GM12878 (cell line): ENCODE measurements around the gene MMEL1. TPM values are rescaled to one million over a fixed set of nuclear protein-coding genes. Genes with fewer than 3 reads are reported as not detected.

Experiments
- ATAC-seq: fragments of 200-7000 bp; cut with Tn5 transposase; 3 replicates; pipeline ENCODE4 v1.9.1; 2020; ENCODE audit warnings: mild to moderate bottlenecking, moderate library complexity
- BruUV-seq: library from RNA; stranded (reverse); fragments of 400-500 nt; replicated peaks from 2 replicates; lab custom pipeline; 2021; lab: Mats Ljungman, UMichigan
- CTCF ChIA-PET: fragments of 300-600 bp; sonication (Branson Sonifier 250); formaldehyde crosslinking; extraction: SDS; loops from one replicate; lab custom pipeline; 2021; ENCODE audit warnings: inconsistent platforms; lab: Yijun Ruan, JAX
- POLR2A ChIA-PET: fragments of 350-600 bp; formaldehyde crosslinking; extraction: SDS; loops from one replicate; lab custom pipeline; 2021; ENCODE audit warnings: inconsistent platforms; lab: Charles Lee
- RAD21 ChIA-PET: fragments of 300-600 bp; sonication (Branson Sonifier 250); formaldehyde crosslinking; loops from one replicate; lab custom pipeline; 2023; ENCODE audit warnings: antibody characterized with exemption; ENCODE audit not compliant: unreplicated experiment; lab: Charles Lee
- SMC1A ChIA-PET: fragments of 300-600 bp; sonication (Branson Sonifier 250); formaldehyde crosslinking; loops from one replicate; lab custom pipeline; 2023; ENCODE audit not compliant: unreplicated experiment, uncharacterized antibody; lab: Charles Lee
- DNase-seq: peaks from one replicate; pipeline ENCODE4 v3.0.0-alpha.2; 2011; ENCODE audit warnings: low read depth, low spot score
- FAIRE-seq: peaks from 3 replicates; lab custom pipeline; 2011; peaks lifted over from hg19 to GRCh38; lab: Jason Lieb, UNC
- H2AFZ ChIP-seq: 2 replicates; pipeline ENCODE4 v1.6.0; 2011; ENCODE audit warnings: low read depth, low read length, control low read depth; ENCODE audit not compliant: control insufficient read depth
- H3K27ac ChIP-seq: 2 replicates; pipeline ENCODE4 v1.5.1; 2011; ENCODE audit warnings: control low read depth; ENCODE audit not compliant: control insufficient read depth, insufficient read depth
- H3K27me3 ChIP-seq, 2 experiments: replicated peaks in 1 of 2; 2 replicates each; pipeline versions ENCODE4 v1.6.0 to v1.6.1; 2011; ENCODE audit warnings: low read length in 1 of 2; ENCODE audit not compliant: control insufficient read depth in 2 of 2, insufficient read depth in 2 of 2
- H3K36me3 ChIP-seq, 2 experiments: 2 replicates each; pipeline ENCODE4 v1.5.1; 2011; ENCODE audit warnings: low read length in 1 of 2; ENCODE audit not compliant: control insufficient read depth in 2 of 2, insufficient read depth in 2 of 2
- H3K4me1 ChIP-seq: 2 replicates; pipeline ENCODE4 v1.6.1; 2011; ENCODE audit warnings: mild to moderate bottlenecking, low read length, moderate library complexity, mixed read lengths; ENCODE audit not compliant: control insufficient read depth, insufficient read depth
- H3K4me2 ChIP-seq: 2 replicates; pipeline ENCODE4 v1.6.0; 2011; ENCODE audit warnings: control low read depth; ENCODE audit not compliant: control insufficient read depth, insufficient read depth
- H3K4me3 ChIP-seq: fragments of 200-600 bp; sonication (generic); 2 replicates; pipeline ENCODE4 v1.5.1; 2016
- H3K79me2 ChIP-seq: 2 replicates; pipeline ENCODE4 v1.6.0; 2011; ENCODE audit warnings: low read length; ENCODE audit not compliant: control insufficient read depth, insufficient read depth
- H3K9ac ChIP-seq: 2 replicates; pipeline ENCODE4 v1.8.0; 2011; ENCODE audit warnings: low read length, control low read depth, mixed read lengths; ENCODE audit not compliant: control insufficient read depth, insufficient read depth
- H3K9me3 ChIP-seq: replicated peaks from 3 replicates; pipeline ENCODE4 v1.5.1; 2011; ENCODE audit warnings: mild to moderate bottlenecking, low read length; ENCODE audit not compliant: control insufficient read depth, insufficient read depth
- H4K20me1 ChIP-seq: 2 replicates; pipeline ENCODE4 v1.6.0; 2011; ENCODE audit not compliant: control insufficient read depth, insufficient read depth
- DPF2 ChIP-seq: fragments of 450-650 bp; IDR thresholded peaks from 2 replicates; pipeline ENCODE4 v1.6.1; 2017; ENCODE audit warnings: mild to moderate bottlenecking
- GATAD2B ChIP-seq: fragments of 450-650 bp; conservative IDR thresholded peaks from 2 replicates; pipeline ENCODE4 v1.6.1; 2017; ENCODE audit warnings: low read depth, mild to moderate bottlenecking, moderate library complexity
- JUND ChIP-seq: IDR thresholded peaks from 2 replicates; pipeline ENCODE4 v1.6.1; 2012; ENCODE audit warnings: low read depth, mild to moderate bottlenecking, low read length, improper control_type of control experiment, moderate library complexity
- KDM1A ChIP-seq: fragments of 200-600 bp; sonication (generic); IDR thresholded peaks from 2 replicates; pipeline ENCODE4 v1.6.1; 2016; ENCODE audit warnings: borderline replicate concordance
- NFYB ChIP-seq: IDR thresholded peaks from 2 replicates; pipeline ENCODE4 v1.6.1; 2011; ENCODE audit warnings: low read depth, mild to moderate bottlenecking, low read length, improper control_type of control experiment, moderate library complexity; ENCODE audit not compliant: insufficient read depth
- NR2F1 ChIP-seq: fragments of 450-650 bp; conservative IDR thresholded peaks from 2 replicates; pipeline ENCODE4 v1.6.1; 2017; ENCODE audit warnings: mild to moderate bottlenecking
- PAX5 ChIP-seq: IDR thresholded peaks from 2 replicates; pipeline ENCODE4 v1.6.1; 2011; ENCODE audit warnings: low read depth, low read length, borderline replicate concordance
- POU2F2 ChIP-seq: IDR thresholded peaks from 3 replicates; pipeline ENCODE4 v1.6.1; 2011; ENCODE audit warnings: low read depth, mild to moderate bottlenecking, low read length, borderline replicate concordance
- RUNX3 ChIP-seq: IDR thresholded peaks from 2 replicates; pipeline ENCODE4 v1.6.1; 2012; ENCODE audit warnings: low read length, inconsistent platforms
- SMAD1 ChIP-seq: fragments of 450-650 bp; IDR thresholded peaks from 2 replicates; pipeline ENCODE4 v1.6.1; 2018; ENCODE audit warnings: mild to moderate bottlenecking, low read depth; ENCODE audit not compliant: partially characterized antibody
- SUPT20H ChIP-seq: IDR thresholded peaks from 2 replicates; pipeline ENCODE4 v1.6.1; 2011; ENCODE audit warnings: low read depth, mild to moderate bottlenecking, low read length, moderate library complexity, borderline replicate concordance; ENCODE audit not compliant: control insufficient read depth
- WRNIP1 ChIP-seq: IDR thresholded peaks from 2 replicates; pipeline ENCODE4 v1.6.1; 2011; ENCODE audit warnings: low read depth, low read length, improper control_type of control experiment, borderline replicate concordance
- ZNF622 ChIP-seq: fragments of 450-650 bp; IDR thresholded peaks from 2 replicates; pipeline ENCODE4 v1.6.1; 2017; ENCODE audit warnings: mild to moderate bottlenecking, inconsistent platforms
- WGBS: methylation state at CpG from one replicate; pipeline ENCODE4 v1.1.6; 2016; ENCODE audit warnings: low lambda C conversion rate; ENCODE audit not compliant: insufficient replicate concordance, insufficient coverage; ENCODE audit errors: missing lambda C conversion rate; 5-methylcytosine and 5-hydroxymethylcytosine counted together
- in situ Hi-C: fragments of 300-500 bp; cut with MboI; formaldehyde crosslinking; loops from 9 replicates; pipeline ENCODE4 v1.14.3; 2018; ENCODE audit warnings: mixed read lengths
- intact Hi-C: fragments of 100-400 bp; cut with micrococcal nuclease; formaldehyde crosslinking; loops from one replicate; pipeline ENCODE4 v1.14.2; 2022; ENCODE audit not compliant: unreplicated experiment
- polyA plus RNA-seq, 11 experiments: library from polyadenylated mRNA; depleted of rRNA in 4 of 11; unstranded in 6 of 11; stranded (reverse) in 5 of 11; fragments of >200 nt; fragmentation: Nextera tagmentation in 4 of 11; fragmentation: Illumina TruSeq in 1 of 11; extraction: Ambion mirVana in 4 of 11; extraction: Trizol in 1 of 11; gene quantifications; 1 replicate in 1 of 11; 2 replicates in 10 of 11; pipeline versions ENCODE4 v1.2.1 to v1.2.3, GENCODE V29; 2011 to 2016; ENCODE audit warnings: inconsistent platforms in 2 of 11, missing spikeins in 2 of 11, low read depth in 1 of 11
- total RNA-seq, 4 experiments: library from RNA; depleted of rRNA in 3 of 4; stranded (reverse); fragments of >200 nt in 3 of 4; fragmentation: Illumina TruSeq in 1 of 4; extraction: Trizol in 1 of 4; gene quantifications; 2 replicates each; pipeline versions ENCODE4 v1.2.1 to v1.2.3, GENCODE V29; 2013 to 2021
- TF ChIP-seq, protein P1 (sequence below): fragments of 450-650 bp; IDR thresholded peaks from 2 replicates; pipeline ENCODE4 v1.6.1; 2014; ENCODE audit warnings: mild to moderate bottlenecking
- TF ChIP-seq, protein P2 (sequence below): fragments of 450-650 bp; IDR thresholded peaks from 2 replicates; pipeline ENCODE4 v1.6.1; 2017; ENCODE audit warnings: low read depth, mild to moderate bottlenecking, moderate library complexity

MMEL1 gene
- total and polyA plus RNA-seq, 10 of the 15 experiments (the other 5 are each of a cell fraction or from before 2014, with no cell fraction given) = 0.11 TPM; not detected in 9

DNA sequence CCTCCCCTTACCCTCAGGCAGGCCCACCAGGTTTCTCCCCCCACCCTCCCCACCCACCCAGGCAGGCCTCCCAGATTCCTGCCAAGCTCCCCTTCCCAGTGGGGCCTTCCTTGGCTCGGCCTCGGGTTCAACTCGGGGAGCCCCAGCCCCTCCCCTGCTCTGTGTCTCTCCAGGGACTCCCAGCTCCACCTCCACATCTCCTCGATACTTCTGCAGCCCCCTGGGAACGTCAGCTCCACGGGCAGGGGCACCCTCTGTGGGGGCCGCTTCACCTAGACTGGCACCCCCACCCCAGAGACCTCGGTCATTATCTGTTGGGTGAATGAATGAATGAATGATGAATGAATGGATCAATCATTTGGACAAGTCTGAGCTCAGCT lies 775 bp downstream of the MMEL1 start:
- H3K9ac ChIP-seq = no peak overlapping the region
- no peaks in the 10 kb centered on the region for H3K79me2 ChIP-seq
- WGBS = 0% methylated on average over 6 of the region's 8 CpGs
- TF ChIP-seq SUPT20H (no peak), KDM1A (no peak), POU2F2 (no peak), PAX5 (no peak), GATAD2B (no peak), RUNX3 (no peak), JUND (no peak), SMAD1 (no peak), NFYB (no peak), ZNF622 (no peak), NR2F1 (no peak), DPF2 (no peak), WRNIP1 (no peak)
- TF ChIP-seq, protein P1, sequence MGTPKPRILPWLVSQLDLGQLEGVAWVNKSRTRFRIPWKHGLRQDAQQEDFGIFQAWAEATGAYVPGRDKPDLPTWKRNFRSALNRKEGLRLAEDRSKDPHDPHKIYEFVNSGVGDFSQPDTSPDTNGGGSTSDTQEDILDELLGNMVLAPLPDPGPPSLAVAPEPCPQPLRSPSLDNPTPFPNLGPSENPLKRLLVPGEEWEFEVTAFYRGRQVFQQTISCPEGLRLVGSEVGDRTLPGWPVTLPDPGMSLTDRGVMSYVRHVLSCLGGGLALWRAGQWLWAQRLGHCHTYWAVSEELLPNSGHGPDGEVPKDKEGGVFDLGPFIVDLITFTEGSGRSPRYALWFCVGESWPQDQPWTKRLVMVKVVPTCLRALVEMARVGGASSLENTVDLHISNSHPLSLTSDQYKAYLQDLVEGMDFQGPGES = no peak
- TF ChIP-seq, protein P2, sequence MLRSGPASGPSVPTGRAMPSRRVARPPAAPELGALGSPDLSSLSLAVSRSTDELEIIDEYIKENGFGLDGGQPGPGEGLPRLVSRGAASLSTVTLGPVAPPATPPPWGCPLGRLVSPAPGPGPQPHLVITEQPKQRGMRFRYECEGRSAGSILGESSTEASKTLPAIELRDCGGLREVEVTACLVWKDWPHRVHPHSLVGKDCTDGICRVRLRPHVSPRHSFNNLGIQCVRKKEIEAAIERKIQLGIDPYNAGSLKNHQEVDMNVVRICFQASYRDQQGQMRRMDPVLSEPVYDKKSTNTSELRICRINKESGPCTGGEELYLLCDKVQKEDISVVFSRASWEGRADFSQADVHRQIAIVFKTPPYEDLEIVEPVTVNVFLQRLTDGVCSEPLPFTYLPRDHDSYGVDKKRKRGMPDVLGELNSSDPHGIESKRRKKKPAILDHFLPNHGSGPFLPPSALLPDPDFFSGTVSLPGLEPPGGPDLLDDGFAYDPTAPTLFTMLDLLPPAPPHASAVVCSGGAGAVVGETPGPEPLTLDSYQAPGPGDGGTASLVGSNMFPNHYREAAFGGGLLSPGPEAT = no peak
- SMC1A ChIA-PET = no interaction called here
- intact Hi-C loops (no loop called here), in situ Hi-C loops (no loop called here)
- no peaks in the 10 kb centered on the region for H4K20me1 ChIP-seq
- no peak for ATAC-seq
- H3K27ac ChIP-seq = no peak overlapping the region
- FAIRE-seq = no peak
- no peak for DNase-seq
- H3K27me3 ChIP-seq = peaks cover 0 to 2% of the 10 kb centered on the region in 2 experiments; a peak in 2 of 4 replicates
- H3K4me3 ChIP-seq = no peak overlapping the region
- CTCF ChIA-PET = no interaction called here
- no TSS peak for BruUV-seq
- H3K36me3 ChIP-seq = no peaks in the 10 kb centered on the region
- H3K4me1 ChIP-seq = no peaks in the 10 kb centered on the region
- POLR2A ChIA-PET = no interaction called here
- H3K4me2 ChIP-seq = no peak overlapping the region
- no peaks in the 10 kb centered on the region; the same call in 2 of the 3 replicates for H3K9me3 ChIP-seq
- RAD21 ChIA-PET = no interaction called here
- H2AFZ ChIP-seq = no peak overlapping the region
